ENCODE measurements around the gene RNF26. TPM values are rescaled to one million over a fixed set of nuclear protein-coding genes. Genes with fewer than 3 reads are reported as not detected.

RNF26 gene
- total RNA-seq: 30.3 and 34.2 TPM in 2 replicates
- long read RNA-seq, transcript RNF26-201 (1 exons, 2,787 nt): major isoform, 88 of 89 reads
- long read RNA-seq, partial matches to known transcripts: 0 of 89 reads
- long read RNA-seq, other reads (novel, unspliced or antisense): 1 of 89 reads

DNA sequence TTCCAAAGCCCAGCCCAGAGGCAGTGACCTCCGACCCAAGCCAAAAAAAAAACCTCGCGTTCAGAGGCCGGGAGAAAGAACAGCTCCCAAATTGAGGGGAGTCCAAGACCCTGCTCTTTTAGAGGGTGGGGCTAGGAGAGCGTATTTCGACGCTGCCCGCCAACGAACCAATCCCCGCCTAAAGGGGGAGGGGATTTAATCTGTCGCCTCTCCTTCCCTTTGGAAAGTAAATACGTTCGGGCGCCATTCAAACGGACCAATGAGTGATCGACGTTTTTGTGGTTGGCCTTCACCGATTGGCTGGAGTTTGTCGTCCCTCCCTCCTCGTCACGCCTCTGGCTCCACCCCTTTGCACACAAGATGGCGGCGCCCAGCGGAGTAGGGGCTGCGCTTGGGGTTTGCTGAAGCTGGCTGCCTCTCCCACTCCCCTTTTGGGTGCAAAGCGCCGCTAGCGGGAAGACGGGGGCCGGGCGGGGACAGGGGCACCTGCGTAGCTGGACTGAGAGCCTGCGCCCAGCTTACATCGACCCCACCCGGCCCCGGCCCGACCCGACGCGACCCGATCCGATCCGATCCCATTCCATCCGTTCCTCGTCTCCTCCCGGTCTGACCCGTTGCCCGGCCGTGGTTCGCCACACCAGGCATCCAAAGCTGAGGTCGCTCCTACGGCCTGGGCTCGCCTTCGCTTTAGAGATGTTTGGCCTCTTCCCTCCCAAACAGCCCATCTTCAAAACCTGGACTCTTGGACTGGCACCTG lies at the start of gene RNF26:
Gene RNF26, plus strand, starts transcription at position 354 of the 757 bp plus-strand sequence. CDS start 596 bp downstream, outside the sequence.
- H3K27me3 Mint-ChIP-seq: peaks cover 15% of the 10 kb centered on the region
- H3K9me3 Mint-ChIP-seq (ENCODE audit: low read depth): no peaks in the 10 kb centered on the region
- peak within 1 kb of the TSS; percentile 95 for H3K4me3 Mint-ChIP-seq (ENCODE audit: low read depth)
- peak within 1 kb of the TSS; percentile 98 for H3K27ac Mint-ChIP-seq
- peaks cover 9% of the 10 kb centered on the region for H3K4me1 Mint-ChIP-seq (ENCODE audit: low read depth)
- TF ChIP-seq, protein P1, sequence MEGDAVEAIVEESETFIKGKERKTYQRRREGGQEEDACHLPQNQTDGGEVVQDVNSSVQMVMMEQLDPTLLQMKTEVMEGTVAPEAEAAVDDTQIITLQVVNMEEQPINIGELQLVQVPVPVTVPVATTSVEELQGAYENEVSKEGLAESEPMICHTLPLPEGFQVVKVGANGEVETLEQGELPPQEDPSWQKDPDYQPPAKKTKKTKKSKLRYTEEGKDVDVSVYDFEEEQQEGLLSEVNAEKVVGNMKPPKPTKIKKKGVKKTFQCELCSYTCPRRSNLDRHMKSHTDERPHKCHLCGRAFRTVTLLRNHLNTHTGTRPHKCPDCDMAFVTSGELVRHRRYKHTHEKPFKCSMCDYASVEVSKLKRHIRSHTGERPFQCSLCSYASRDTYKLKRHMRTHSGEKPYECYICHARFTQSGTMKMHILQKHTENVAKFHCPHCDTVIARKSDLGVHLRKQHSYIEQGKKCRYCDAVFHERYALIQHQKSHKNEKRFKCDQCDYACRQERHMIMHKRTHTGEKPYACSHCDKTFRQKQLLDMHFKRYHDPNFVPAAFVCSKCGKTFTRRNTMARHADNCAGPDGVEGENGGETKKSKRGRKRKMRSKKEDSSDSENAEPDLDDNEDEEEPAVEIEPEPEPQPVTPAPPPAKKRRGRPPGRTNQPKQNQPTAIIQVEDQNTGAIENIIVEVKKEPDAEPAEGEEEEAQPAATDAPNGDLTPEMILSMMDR (IDR thresholded peaks at IDR 0.05; ENCODE audit: unreplicated experiment): no peak
- DNase-seq (ENCODE audit: low spot score, unreplicated experiment): peak; percentile 85
- H3K36me3 Mint-ChIP-seq (ENCODE audit: insufficient read depth): peaks cover 3% of the 10 kb centered on the region

DNA sequence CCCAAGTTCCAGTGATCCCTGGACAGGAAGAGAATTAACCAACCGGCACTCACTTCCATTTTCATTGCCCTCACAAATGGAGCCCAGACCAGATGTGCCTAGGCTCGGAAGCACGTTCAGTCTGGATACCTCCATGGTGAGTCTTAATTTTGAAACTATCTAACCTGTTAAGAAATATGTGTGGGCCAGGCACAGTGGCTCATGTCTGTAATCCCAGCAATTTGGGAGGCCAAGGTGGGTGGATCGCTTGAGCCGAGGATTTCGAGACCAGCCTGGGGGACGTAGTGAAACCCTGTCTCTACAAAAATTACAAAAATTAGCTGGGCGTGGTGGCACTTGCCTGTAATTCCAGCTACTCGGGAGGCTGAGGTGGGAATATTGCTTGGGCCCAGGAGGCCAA lies 48.9 kb upstream of the RNF26 start:
- H3K27ac Mint-ChIP-seq: no peak overlapping the region
- H3K4me1 Mint-ChIP-seq (ENCODE audit: low read depth): no peaks in the 10 kb centered on the region
- no peaks in the 10 kb centered on the region for H3K27me3 Mint-ChIP-seq
- TF ChIP-seq, protein P1 (IDR thresholded peaks at IDR 0.05; ENCODE audit: unreplicated experiment): no peak
- peaks cover 13% of the 10 kb centered on the region for H3K36me3 Mint-ChIP-seq (ENCODE audit: insufficient read depth)
- no peaks in the 10 kb centered on the region for H3K9me3 Mint-ChIP-seq (ENCODE audit: low read depth)
- no peak overlapping the region for H3K4me3 Mint-ChIP-seq (ENCODE audit: low read depth)
- no peak for DNase-seq (ENCODE audit: low spot score, unreplicated experiment)

DNA sequence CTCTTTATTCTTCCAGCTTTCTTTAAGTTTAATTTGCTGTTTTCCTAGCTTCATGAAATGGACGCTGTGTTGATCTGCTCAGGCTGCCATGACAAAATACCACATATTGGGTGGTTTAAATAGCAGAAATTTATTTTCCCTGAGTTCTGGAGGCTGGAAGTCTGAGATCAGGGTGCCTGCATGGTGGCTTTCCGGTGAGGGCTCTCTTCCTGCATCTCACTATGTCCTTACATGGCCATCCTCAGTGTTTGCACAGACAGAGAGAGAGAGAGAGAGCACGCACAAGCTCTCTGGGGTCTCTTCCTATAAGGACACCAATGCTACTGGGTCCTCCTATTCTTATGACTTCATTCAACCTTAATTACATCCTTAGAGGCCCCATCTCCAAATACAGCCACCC lies 46.1 kb upstream of the RNF26 start:
- no peak for DNase-seq (ENCODE audit: low spot score, unreplicated experiment)
- Mint-ChIP-seq H3K4me1 (ENCODE audit: low read depth) (no peaks in the 10 kb centered on the region), H3K4me3 (ENCODE audit: low read depth) (no peak overlapping the region), H3K27me3 (no peaks in the 10 kb centered on the region), H3K36me3 (ENCODE audit: insufficient read depth) (peaks cover 27% of the 10 kb centered on the region), H3K9me3 (ENCODE audit: low read depth) (no peaks in the 10 kb centered on the region), H3K27ac (no peak overlapping the region)
- TF ChIP-seq, protein P1 (IDR thresholded peaks at IDR 0.05; ENCODE audit: unreplicated experiment): no peak

DNA sequence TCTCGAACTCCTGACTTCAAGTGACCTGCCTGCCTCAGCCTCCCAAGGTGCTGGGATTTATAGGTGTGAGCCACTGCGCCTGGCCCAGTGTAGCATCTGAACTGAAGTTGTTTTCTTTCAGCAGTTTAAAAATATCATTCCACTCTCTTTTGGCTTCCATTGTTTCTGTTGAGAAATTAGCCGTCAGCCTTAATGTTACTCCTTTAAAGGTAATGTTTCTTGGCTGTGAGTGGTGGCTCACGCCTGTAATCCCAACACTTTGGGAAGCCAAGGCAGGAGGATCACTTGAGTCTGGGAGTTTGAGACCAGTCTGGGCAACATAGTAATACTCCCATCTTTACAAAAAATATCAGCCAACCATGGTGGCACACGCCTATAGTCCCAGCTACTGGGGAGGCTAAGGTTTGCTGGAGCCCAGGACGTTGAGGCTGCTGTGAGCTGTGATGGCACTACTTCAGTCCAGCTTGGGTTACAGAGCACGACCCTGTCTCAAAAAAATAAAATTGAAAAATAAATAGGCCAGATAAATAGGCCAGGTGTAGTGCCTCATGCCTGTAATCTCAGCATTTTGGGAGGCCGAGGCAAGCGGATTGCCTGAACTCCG lies 43.3 kb upstream of the RNF26 start:
- no peak overlapping the region for H3K4me3 Mint-ChIP-seq (ENCODE audit: low read depth)
- no peaks in the 10 kb centered on the region for H3K27me3 Mint-ChIP-seq
- H3K9me3 Mint-ChIP-seq (ENCODE audit: low read depth): no peaks in the 10 kb centered on the region
- H3K27ac Mint-ChIP-seq: no peak overlapping the region
- TF ChIP-seq, protein P1 (IDR thresholded peaks at IDR 0.05; ENCODE audit: unreplicated experiment): no peak
- H3K36me3 Mint-ChIP-seq (ENCODE audit: insufficient read depth): peaks cover 24% of the 10 kb centered on the region
- DNase-seq (ENCODE audit: low spot score, unreplicated experiment): no peak
- H3K4me1 Mint-ChIP-seq (ENCODE audit: low read depth): no peaks in the 10 kb centered on the region

DNA sequence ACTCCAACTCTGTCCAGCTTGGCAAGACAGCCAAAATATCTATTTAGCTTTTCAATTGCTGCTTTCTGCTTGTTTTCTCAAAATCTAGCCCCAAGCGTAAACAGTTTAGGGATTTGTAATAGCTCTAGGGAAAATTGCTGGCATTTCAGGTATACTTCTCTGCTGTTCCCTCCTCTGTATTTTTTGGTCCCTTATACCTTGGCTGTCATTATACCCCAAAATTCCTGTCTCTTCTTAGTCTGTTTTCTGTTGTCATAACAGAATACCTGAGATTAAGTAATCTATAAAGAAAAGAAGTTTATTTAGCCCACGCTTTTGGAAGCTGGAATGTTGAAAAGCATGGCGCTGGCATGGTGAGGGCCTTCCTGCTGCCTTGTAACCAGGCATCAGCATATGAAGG lies 40.9 kb upstream of the RNF26 start:
- Mint-ChIP-seq H3K27me3 (no peaks in the 10 kb centered on the region), H3K4me1 (ENCODE audit: low read depth) (no peaks in the 10 kb centered on the region), H3K27ac (no peak overlapping the region), H3K36me3 (ENCODE audit: insufficient read depth) (peaks cover 24% of the 10 kb centered on the region), H3K9me3 (ENCODE audit: low read depth) (no peaks in the 10 kb centered on the region), H3K4me3 (ENCODE audit: low read depth) (no peak overlapping the region)
- DNase-seq (ENCODE audit: low spot score, unreplicated experiment): no peak
- TF ChIP-seq, protein P1 (IDR thresholded peaks at IDR 0.05; ENCODE audit: unreplicated experiment): no peak

Data from progenitor cell of endocrine pancreas (in vitro differentiated cells).